ENCODE measurements around the gene LBP.

- TF ChIP-seq POLR2A (IDR thresholded peaks at IDR 0.05; ENCODE audit: low read depth, low read length) = no peak
- TF ChIP-seq POLR2AphosphoS5 (IDR thresholded peaks at IDR 0.05; ENCODE audit: low read depth, low read length) = no peak
Measured at GRCh38 chr20:38311491-38311890, 34.8 kb upstream of the LBP start.

Data from GM12891 (cell line).